ENCODE results near the gene TADA2B.

DNA sequence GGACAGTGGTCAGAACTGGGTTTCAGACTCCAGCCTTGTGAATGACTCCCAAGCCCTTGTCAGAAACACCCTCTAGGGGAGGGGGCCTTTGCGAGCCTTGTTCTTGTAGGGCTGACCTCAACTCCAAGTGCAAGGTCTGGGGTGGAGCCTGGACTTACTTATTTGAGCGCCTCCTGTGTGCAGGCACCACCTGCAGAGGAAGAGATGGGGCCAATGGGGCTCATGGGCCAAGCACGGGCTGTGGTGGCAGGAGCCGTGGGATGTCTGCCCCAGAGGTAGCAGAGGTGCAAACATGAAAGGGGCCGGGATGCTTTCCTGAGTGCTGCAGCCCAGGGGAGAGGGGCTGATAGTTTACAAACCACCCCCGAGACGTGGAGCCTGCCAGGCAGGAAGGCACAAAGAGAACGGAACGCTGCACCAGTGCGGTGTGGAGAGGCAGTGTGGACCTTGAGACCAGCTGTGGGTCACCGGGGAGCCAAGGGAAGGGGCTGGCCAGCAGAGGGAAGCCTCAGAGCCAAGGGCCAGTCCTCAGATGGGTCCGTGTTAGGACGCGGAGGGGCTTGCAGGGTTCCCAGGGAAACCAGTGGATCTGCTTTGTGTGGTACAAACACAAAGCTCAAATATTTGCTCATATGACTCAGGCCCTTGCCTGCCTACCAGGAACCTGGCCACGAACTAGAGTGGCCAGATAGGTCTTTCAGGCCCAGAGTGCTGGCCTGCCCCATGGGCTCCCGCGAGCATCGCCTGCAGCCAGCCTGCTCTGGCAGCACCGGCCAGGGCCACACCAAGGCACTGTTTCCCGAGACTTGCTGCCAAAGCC lies 8.7 kb upstream of the TADA2B start:
- TF ChIP-seq, protein P1, sequence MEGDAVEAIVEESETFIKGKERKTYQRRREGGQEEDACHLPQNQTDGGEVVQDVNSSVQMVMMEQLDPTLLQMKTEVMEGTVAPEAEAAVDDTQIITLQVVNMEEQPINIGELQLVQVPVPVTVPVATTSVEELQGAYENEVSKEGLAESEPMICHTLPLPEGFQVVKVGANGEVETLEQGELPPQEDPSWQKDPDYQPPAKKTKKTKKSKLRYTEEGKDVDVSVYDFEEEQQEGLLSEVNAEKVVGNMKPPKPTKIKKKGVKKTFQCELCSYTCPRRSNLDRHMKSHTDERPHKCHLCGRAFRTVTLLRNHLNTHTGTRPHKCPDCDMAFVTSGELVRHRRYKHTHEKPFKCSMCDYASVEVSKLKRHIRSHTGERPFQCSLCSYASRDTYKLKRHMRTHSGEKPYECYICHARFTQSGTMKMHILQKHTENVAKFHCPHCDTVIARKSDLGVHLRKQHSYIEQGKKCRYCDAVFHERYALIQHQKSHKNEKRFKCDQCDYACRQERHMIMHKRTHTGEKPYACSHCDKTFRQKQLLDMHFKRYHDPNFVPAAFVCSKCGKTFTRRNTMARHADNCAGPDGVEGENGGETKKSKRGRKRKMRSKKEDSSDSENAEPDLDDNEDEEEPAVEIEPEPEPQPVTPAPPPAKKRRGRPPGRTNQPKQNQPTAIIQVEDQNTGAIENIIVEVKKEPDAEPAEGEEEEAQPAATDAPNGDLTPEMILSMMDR (IDR thresholded peaks at IDR 0.05), result no peak
- TF ChIP-seq EZH2 (IDR thresholded peaks at IDR 0.05; ENCODE audit: borderline replicate concordance, insufficient read depth, low read depth, low read length, poor library complexity, severe bottlenecking), result no peak

Measured in B cell (primary cell).